ENCODE measurements around the gene FIBP. TPM values are rescaled to one million over a fixed set of nuclear protein-coding genes. Genes with fewer than 3 reads are reported as not detected.
A peak's percentile ranks its signal among the peaks of the same experiment; 100 is the strongest.

FIBP gene
- total and polyA plus RNA-seq, 7 experiments from 2014 or later, result 25.9 to 78.3 (median 50.0) TPM

DNA sequence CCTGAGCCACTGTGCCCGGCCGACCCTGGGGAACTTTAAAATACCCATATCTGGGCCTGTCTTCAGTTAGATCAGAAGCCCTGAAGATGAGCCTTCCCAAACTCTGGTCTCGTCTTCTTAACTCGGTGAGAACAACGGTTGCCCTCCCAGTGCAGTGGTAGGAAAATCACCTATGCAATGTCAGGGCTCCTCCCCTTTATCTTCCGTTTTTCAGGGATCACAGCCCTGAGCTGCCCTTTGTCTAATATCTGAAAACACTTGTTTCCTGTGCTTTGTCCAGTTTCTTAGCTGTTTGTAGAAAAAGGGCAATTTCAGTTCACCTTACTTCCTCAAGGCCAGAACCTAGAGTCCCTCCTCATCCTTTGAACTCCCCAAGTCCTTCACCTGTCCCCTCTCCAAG is 40.4 kb upstream of the FIBP start:
- Histone ChIP-seq H3K27me3 (ENCODE audit: control insufficient read depth in 2 of 2, insufficient read depth in 2 of 2, low read length in 2 of 2) (no peaks in the 10 kb centered on the region), H3K4me3 (ENCODE audit: low read length) (no peak overlapping the region), H3K27ac (ENCODE audit: low read depth, low read length) (peak overlapping the region; percentile 81), H3K36me3 (ENCODE audit: control insufficient read depth in 2 of 3, insufficient read depth in 3 of 3, low read length in 3 of 3) (peaks cover 0 to 9% (median 0%) of the 10 kb centered on the region in 3 experiments), H3K4me1 (ENCODE audit: control insufficient read depth in 2 of 2, insufficient read depth in 2 of 2, low read length in 2 of 2) (peaks cover 20 to 30% of the 10 kb centered on the region in 2 donors), H3K9me3 (ENCODE audit: control insufficient read depth in 2 of 3, low read length in 3 of 3) (no peaks in the 10 kb centered on the region)
- peak overlapping the region; percentile 92 to 98 (median 96) for H3K27ac Mint-ChIP-seq
- H3K27me3 Mint-ChIP-seq, result no peaks in the 10 kb centered on the region
- peaks cover 0 to 1% (median 0%) of the 10 kb centered on the region in 5 donors for H3K36me3 Mint-ChIP-seq
- H3K4me3 Mint-ChIP-seq, result peak overlapping the region; percentile 74 to 89 (median 80)
- ChIA-PET CTCF (interaction anchor here (1.2 to 1.7 kb wide), 4 partner anchors 38 to 44 kb away, joined by 3 to 7 read pairs (median 4); partner anchors contain the start of genes CCDC85B and FIBP), POLR2A (interaction anchor here (1.0 to 2.8 kb wide), 11 partner anchors 11 to 217 kb away, joined by 3 to 32 read pairs (median 5); partner anchors contain the start of genes CCDC85B, FIBP, KAT5 and SART1)
- no peaks in the 10 kb centered on the region for H3K9me3 Mint-ChIP-seq
- intact Hi-C loops (cut with micrococcal nuclease), result loop anchor here (1.0 to 2.0 kb wide), 8 partner anchors 9 to 70 kb away; partner anchors contain the start of genes C11orf68 (in 2 of the 2), DRAP1 (in 2 of the 2), SART1 (in 2 of the 2) and CCDC85B (in 1 of the 2)
- DNase-seq (no peak), ATAC-seq (no peak)
- peaks cover 30 to 47% (median 32%) of the 10 kb centered on the region in 7 donors for H3K4me1 Mint-ChIP-seq

GRCh38 chr11:65927904-65928397 is 39.7 kb upstream of the FIBP start:
- ChIA-PET CTCF (interaction anchor here (1.2 to 1.7 kb wide), 4 partner anchors 37 to 43 kb away, joined by 3 to 7 read pairs (median 4); partner anchors contain the start of genes CCDC85B and FIBP), POLR2A (interaction anchor here (0.6 to 2.8 kb wide), 15 partner anchors 10 to 1108 kb away, joined by 3 to 32 read pairs (median 4); partner anchors contain the start of genes CCDC85B, FIBP, KAT5 and SART1)
- Histone ChIP-seq H3K36me3 (ENCODE audit: control insufficient read depth in 2 of 3, insufficient read depth in 3 of 3, low read length in 3 of 3) (peaks cover 0 to 12% (median 0%) of the 10 kb centered on the region in 3 experiments), H3K4me1 (ENCODE audit: control insufficient read depth in 2 of 2, insufficient read depth in 2 of 2, low read length in 2 of 2) (peaks cover 20 to 30% of the 10 kb centered on the region in 2 donors), H3K27me3 (ENCODE audit: control insufficient read depth in 2 of 2, insufficient read depth in 2 of 2, low read length in 2 of 2) (no peaks in the 10 kb centered on the region), H3K4me3 (ENCODE audit: low read length) (peak overlapping the region; percentile 78), H3K27ac (ENCODE audit: low read depth, low read length) (peak overlapping the region; percentile 81), H3K9me3 (ENCODE audit: control insufficient read depth in 2 of 3, low read length in 3 of 3) (no peaks in the 10 kb centered on the region)
- Mint-ChIP-seq H3K4me1 (peaks cover 31 to 47% (median 36%) of the 10 kb centered on the region in 7 donors), H3K4me3 (peak overlapping the region; percentile 74 to 89 (median 81)), H3K36me3 (peaks cover 0 to 5% (median 4%) of the 10 kb centered on the region in 5 donors), H3K9me3 (no peaks in the 10 kb centered on the region), H3K27ac (peak overlapping the region; percentile 92 to 98 (median 96)), H3K27me3 (no peaks in the 10 kb centered on the region)
- DNase-seq, result peak in 8 of 9 donors; percentile 64 to 86 (median 80)
- intact Hi-C loops (cut with micrococcal nuclease), result loop anchor here (1.0 to 2.0 kb wide), 8 partner anchors 9 to 69 kb away; partner anchors contain the start of genes C11orf68 (in 2 of the 2), DRAP1 (in 2 of the 2), SART1 (in 2 of the 2) and CCDC85B (in 1 of the 2)
- ATAC-seq, result peak; percentile 96

DNA sequence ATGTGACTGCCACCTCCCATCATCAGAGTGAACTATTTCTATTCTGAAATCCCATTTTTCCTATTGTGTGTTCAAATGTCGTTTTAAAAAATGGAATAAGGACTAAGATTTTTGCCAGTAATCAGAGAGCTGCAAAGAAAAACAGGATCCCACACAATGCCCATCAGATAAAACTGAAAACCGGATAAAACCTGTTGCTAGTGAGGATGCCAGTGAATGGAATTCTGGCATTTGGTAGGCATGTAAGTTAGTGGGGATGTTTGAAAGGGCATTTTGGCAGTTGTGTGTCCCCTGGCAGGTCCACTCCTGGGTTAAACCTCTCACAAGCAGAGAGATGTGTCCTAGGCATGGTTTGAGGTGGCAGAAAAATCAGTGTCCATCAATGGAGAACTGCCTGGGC is 37.1 kb upstream of the FIBP start:
- Mint-ChIP-seq H3K4me1 (peaks cover 28 to 49% (median 40%) of the 10 kb centered on the region in 7 donors), H3K27me3 (no peaks in the 10 kb centered on the region), H3K4me3 (peak overlapping the region in 1 of 10 donors; percentile 36), H3K27ac (peak overlapping the region in 6 of 9 donors; percentile 28 to 63 (median 48)), H3K36me3 (peaks cover 4 to 15% (median 12%) of the 10 kb centered on the region in 5 donors), H3K9me3 (no peaks in the 10 kb centered on the region)
- peaks cover 0 to 37% (median 4%) of the 10 kb centered on the region in 3 experiments for H3K36me3 ChIP-seq (ENCODE audit: control insufficient read depth in 2 of 3, insufficient read depth in 3 of 3, low read length in 3 of 3)
- ChIA-PET CTCF (interaction anchor here (0.7 to 1.8 kb wide), 3 partner anchors 35 to 239 kb away, joined by 3 to 5 read pairs (median 3); partner anchors contain the start of gene CCDC85B), POLR2A (interaction anchor here (0.6 to 1.4 kb wide), 2 partner anchors 32 to 586 kb away, joined by 3 to 6 read pairs; no protein-coding TSS in a partner anchor)
- no peak for ATAC-seq
- peaks cover 28 to 30% of the 10 kb centered on the region in 2 donors for H3K4me1 ChIP-seq (ENCODE audit: control insufficient read depth in 2 of 2, insufficient read depth in 2 of 2, low read length in 2 of 2)
- intact Hi-C loops (cut with micrococcal nuclease), result no loop called here
- H3K9me3 ChIP-seq (ENCODE audit: control insufficient read depth in 2 of 3, low read length in 3 of 3), result no peaks in the 10 kb centered on the region
- H3K27me3 ChIP-seq (ENCODE audit: control insufficient read depth in 2 of 2, insufficient read depth in 2 of 2, low read length in 2 of 2), result no peaks in the 10 kb centered on the region
- H3K27ac ChIP-seq (ENCODE audit: low read depth, low read length), result no peak overlapping the region
- H3K4me3 ChIP-seq (ENCODE audit: low read length), result no peak overlapping the region
- DNase-seq, result no peak

DNA sequence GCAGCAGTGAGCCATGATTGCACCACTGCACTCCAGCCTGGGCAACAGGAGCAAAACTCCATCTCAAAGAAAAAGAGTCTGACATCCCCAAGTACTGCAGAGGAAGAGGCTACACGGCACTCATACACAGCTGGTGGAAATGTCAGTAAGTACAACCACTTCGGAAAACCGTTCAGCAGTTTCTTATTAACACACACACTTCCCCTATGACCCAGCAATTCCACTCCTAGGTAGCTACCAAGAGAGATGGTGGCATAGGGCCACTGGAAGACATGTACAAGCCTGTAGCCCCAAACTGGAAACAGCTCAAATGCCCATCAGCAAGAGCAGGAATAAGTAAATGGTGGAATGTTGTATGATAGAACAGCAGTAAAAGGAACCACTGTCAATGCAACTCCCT is 34.3 kb upstream of the FIBP start:
- intact Hi-C loops (cut with micrococcal nuclease), result no loop called here
- Mint-ChIP-seq H3K27ac (peak overlapping the region in 8 of 9 donors; percentile 2 to 82 (median 47)), H3K9me3 (no peaks in the 10 kb centered on the region), H3K4me1 (peaks cover 20 to 41% (median 24%) of the 10 kb centered on the region in 7 donors), H3K36me3 (peaks cover 4 to 17% (median 13%) of the 10 kb centered on the region in 5 donors), H3K4me3 (peak overlapping the region in 8 of 10 donors; percentile 7 to 74 (median 24)), H3K27me3 (no peaks in the 10 kb centered on the region)
- no peak for DNase-seq
- no peak overlapping the region for H3K27ac ChIP-seq (ENCODE audit: low read depth, low read length)
- H3K4me1 ChIP-seq (ENCODE audit: control insufficient read depth in 2 of 2, insufficient read depth in 2 of 2, low read length in 2 of 2), result peaks cover 22 to 26% of the 10 kb centered on the region in 2 donors
- peaks cover 0 to 38% (median 4%) of the 10 kb centered on the region in 3 experiments for H3K36me3 ChIP-seq (ENCODE audit: control insufficient read depth in 2 of 3, insufficient read depth in 3 of 3, low read length in 3 of 3)
- H3K27me3 ChIP-seq (ENCODE audit: control insufficient read depth in 2 of 2, insufficient read depth in 2 of 2, low read length in 2 of 2), result no peaks in the 10 kb centered on the region
- no peak overlapping the region for H3K4me3 ChIP-seq (ENCODE audit: low read length)
- no peak for ATAC-seq
- CTCF ChIA-PET, result interaction anchor here (0.9 to 1.0 kb wide), 2 partner anchors 13 to 38 kb away, joined by 3 to 4 read pairs; no protein-coding TSS in a partner anchor
- POLR2A ChIA-PET, result interaction anchor here (0.8 to 5.7 kb wide), 6 partner anchors 8 to 37 kb away, joined by 3 to 54 read pairs (median 4); partner anchors contain the start of genes CCDC85B, FIBP and FOSL1
- no peaks in the 10 kb centered on the region for H3K9me3 ChIP-seq (ENCODE audit: control insufficient read depth in 2 of 3, low read length in 3 of 3)

GRCh38 chr11:65921876-65922275 is 33.6 kb upstream of the FIBP start:
- Mint-ChIP-seq H3K27me3 (no peaks in the 10 kb centered on the region), H3K4me1 (peaks cover 18 to 41% (median 23%) of the 10 kb centered on the region in 7 donors), H3K27ac (peak overlapping the region in 8 of 9 donors; percentile 2 to 82 (median 42)), H3K9me3 (no peaks in the 10 kb centered on the region), H3K4me3 (peak overlapping the region in 8 of 10 donors; percentile 7 to 74 (median 26)), H3K36me3 (peaks cover 4 to 21% (median 13%) of the 10 kb centered on the region in 5 donors)
- peaks cover 0 to 42% (median 4%) of the 10 kb centered on the region in 3 experiments for H3K36me3 ChIP-seq (ENCODE audit: control insufficient read depth in 2 of 3, insufficient read depth in 3 of 3, low read length in 3 of 3)
- DNase-seq (no peak), ATAC-seq (no peak)
- ChIA-PET POLR2A (interaction anchor here (0.6 to 5.7 kb wide), 4 partner anchors 10 to 539 kb away, joined by 4 to 54 read pairs (median 6); partner anchors contain the start of genes CCDC85B and FIBP), CTCF (interaction anchor here (0.6 to 1.7 kb wide), 4 partner anchors 15 to 103 kb away, joined by 3 to 6 read pairs (median 4); partner anchors contain the start of gene CCDC85B)
- no peaks in the 10 kb centered on the region for H3K9me3 ChIP-seq (ENCODE audit: control insufficient read depth in 2 of 3, low read length in 3 of 3)
- H3K4me1 ChIP-seq (ENCODE audit: control insufficient read depth in 2 of 2, insufficient read depth in 2 of 2, low read length in 2 of 2), result peaks cover 21 to 27% of the 10 kb centered on the region in 2 donors
- intact Hi-C loops (cut with micrococcal nuclease), result no loop called here
- H3K4me3 ChIP-seq (ENCODE audit: low read length), result no peak overlapping the region
- H3K27ac ChIP-seq (ENCODE audit: low read depth, low read length), result no peak overlapping the region
- no peaks in the 10 kb centered on the region for H3K27me3 ChIP-seq (ENCODE audit: control insufficient read depth in 2 of 2, insufficient read depth in 2 of 2, low read length in 2 of 2)

DNA sequence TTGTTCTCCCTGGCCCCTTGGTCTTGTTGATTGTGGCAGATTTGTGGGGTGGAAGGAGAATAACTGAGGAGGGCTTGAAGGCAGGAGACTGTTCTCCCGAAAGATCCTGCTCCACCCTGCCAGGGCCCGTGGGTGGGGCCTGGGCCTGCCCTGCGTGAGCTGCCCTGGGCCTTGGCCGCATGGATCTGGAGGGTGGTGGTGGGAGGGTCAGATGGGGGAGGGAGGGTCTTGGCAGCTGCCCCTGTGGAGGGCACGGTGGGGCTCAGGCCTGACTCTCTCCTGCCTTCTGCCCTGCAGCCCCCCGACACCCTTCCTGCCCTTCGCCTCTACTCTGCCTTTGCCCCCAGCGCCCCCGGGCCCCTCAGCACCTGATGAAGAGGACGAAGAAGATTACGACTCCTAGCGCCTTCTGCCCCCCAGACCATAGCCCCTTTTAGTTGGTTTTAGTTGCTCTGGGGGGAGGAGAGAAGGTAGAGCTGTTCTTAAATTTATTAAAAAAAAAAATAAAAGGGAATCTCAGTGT is 32.8 kb upstream of the FIBP start:
- peaks cover 26 to 28% of the 10 kb centered on the region in 2 donors for H3K4me1 ChIP-seq (ENCODE audit: control insufficient read depth in 2 of 2, insufficient read depth in 2 of 2, low read length in 2 of 2)
- POLR2A ChIA-PET, result interaction anchor here (0.6 to 5.7 kb wide), 4 partner anchors 32 to 538 kb away, joined by 4 to 54 read pairs (median 6); partner anchors contain the start of genes CCDC85B, FIBP and MUS81

More for the DNA sequence above, 32.8 kb upstream of the FIBP start:
- H3K4me1 Mint-ChIP-seq, result peaks cover 24 to 48% (median 30%) of the 10 kb centered on the region in 7 donors
- peaks cover 4 to 28% (median 13%) of the 10 kb centered on the region in 5 donors for H3K36me3 Mint-ChIP-seq
- intact Hi-C loops (cut with micrococcal nuclease), result no loop called here
- Histone ChIP-seq H3K4me3 (ENCODE audit: low read length) (peak overlapping the region; percentile 76), H3K27ac (ENCODE audit: low read depth, low read length) (peak overlapping the region; percentile 91), H3K9me3 (ENCODE audit: control insufficient read depth in 2 of 3, low read length in 3 of 3) (no peaks in the 10 kb centered on the region), H3K36me3 (ENCODE audit: control insufficient read depth in 2 of 3, insufficient read depth in 3 of 3, low read length in 3 of 3) (peaks cover 0 to 45% (median 4%) of the 10 kb centered on the region in 3 experiments), H3K27me3 (ENCODE audit: control insufficient read depth in 2 of 2, insufficient read depth in 2 of 2, low read length in 2 of 2) (no peaks in the 10 kb centered on the region)
- H3K27me3 Mint-ChIP-seq, result no peaks in the 10 kb centered on the region
- H3K27ac Mint-ChIP-seq, result peak overlapping the region in 3 of 9 donors; percentile 28 to 71 (median 59)
- peak overlapping the region in 9 of 10 donors; percentile 86 to 96 (median 93) for H3K4me3 Mint-ChIP-seq
- CTCF ChIA-PET, result interaction anchor here (0.6 to 1.7 kb wide), 4 partner anchors 14 to 35 kb away, joined by 3 to 6 read pairs (median 4); partner anchors contain the start of gene CCDC85B
- DNase-seq, result no peak
- no peak for ATAC-seq
- no peaks in the 10 kb centered on the region for H3K9me3 Mint-ChIP-seq
